SKM-1 (cell line): ENCODE data around the gene HOXC5.

Experiments
- DNase-seq: peaks from one replicate; lab custom pipeline; 2025; ENCODE audit not compliant: unreplicated experiment; lab: John Stamatoyannopoulos, UW

Gene HOXC5

GRCh38 chr12:54045401-54045800 lies 12.6 kb downstream of the HOXC5 start:
- DNase-seq = no peak

- DNase-seq = no peak
These were observed 13.1 kb downstream of the HOXC5 start for GRCh38 chr12:54045868-54046521.

GRCh38 chr12:54046809-54047159 lies 13.9 kb downstream of the HOXC5 start:
- no peak for DNase-seq

- DNase-seq = no peak
These were observed 14.5 kb downstream of the HOXC5 start for GRCh38 chr12:54047160-54047963.

- no peak for DNase-seq
These were observed 15.1 kb downstream of the HOXC5 start for GRCh38 chr12:54047964-54048303.

- DNase-seq = no peak
These were observed 15.7 kb downstream of the HOXC5 start for GRCh38 chr12:54048406-54049093.

GRCh38 chr12:54049108-54049507 lies 16.3 kb downstream of the HOXC5 start:
- DNase-seq = no peak

- no peak for DNase-seq
These were observed 17.6 kb downstream of the HOXC5 start for GRCh38 chr12:54050482-54050810.

GRCh38 chr12:54051026-54051842 lies 18.4 kb downstream of the HOXC5 start:
- DNase-seq = no peak

- DNase-seq = no peak
These were observed 19.1 kb downstream of the HOXC5 start for GRCh38 chr12:54051874-54052437.

- no peak for DNase-seq
These were observed 19.7 kb downstream of the HOXC5 start for GRCh38 chr12:54052438-54053002.

GRCh38 chr12:54053003-54053750 lies 20.3 kb downstream of the HOXC5 start:
- DNase-seq = no peak

GRCh38 chr12:54053751-54054741 lies 21.2 kb downstream of the HOXC5 start, which contains the start of gene HOXC4:
TSS of gene HOXC4 (plus strand) at chr12:54053835. CDS start at chr12:54053923, 88 bp downstream.
- no peak for DNase-seq

GRCh38 chr12:54054742-54055194 lies 21.9 kb downstream of the HOXC5 start:
- no peak for DNase-seq

- DNase-seq = no peak
These were observed 22.7 kb downstream of the HOXC5 start for GRCh38 chr12:54055552-54055951.

- no peak for DNase-seq
These were observed 23.3 kb downstream of the HOXC5 start for GRCh38 chr12:54056110-54056509.

GRCh38 chr12:54058128-54058768 lies 25.4 kb downstream of the HOXC5 start:
- DNase-seq = no peak

GRCh38 chr12:54059668-54060067 lies 26.8 kb downstream of the HOXC5 start:
- no peak for DNase-seq
